Naive thymus-derived CD8-positive, alpha-beta T cell (primary cell): ENCODE results near the gene TRAPPC12. TPM values are rescaled to one million over a fixed set of nuclear protein-coding genes. Genes with fewer than 3 reads are reported as not detected.

Source experiments
- ATAC-seq, 2 donors: fragments of 150-1000 bp; cut with Tn5 transposase in 1 of 2; sonication (Bioruptor Pico), chemical (Tn5 transposase) in 1 of 2; 1 replicate in 1 of 2; 2 replicates in 1 of 2; pipeline ENCODE4 v1.10.0; 2021; ENCODE audit warnings: mild to moderate bottlenecking in 2 of 2, moderate library complexity in 2 of 2
- POLR2A ChIA-PET: fragments of 350-600 bp; sonication (Branson Sonifier 250); formaldehyde crosslinking; loops from one replicate; lab custom pipeline; 2021; ENCODE audit warnings: antibody characterized with exemption; lab: Charles Lee
- DNase-seq, 10 donors: peaks; one replicate each; pipeline versions ENCODE4 v3.0.0 to v3.0.0-alpha.2; 2020 to 2022
- H3K27ac Mint-ChIP-seq, 10 donors: one replicate each; pipeline ENCODE4 v1.8.0; 2020 to 2022; ENCODE audit warnings: mild to moderate bottlenecking in 10 of 10, mixed read lengths in 10 of 10, moderate library complexity in 4 of 10, inconsistent platforms in 1 of 10
- H3K27me3 Mint-ChIP-seq, 5 donors: one replicate each; pipeline ENCODE4 v1.8.0; 2021 to 2022; ENCODE audit warnings: mixed read lengths in 5 of 5
- H3K36me3 Mint-ChIP-seq, 3 donors: one replicate each; pipeline ENCODE4 v1.8.0; 2020 to 2022; ENCODE audit warnings: mixed read lengths in 3 of 3, mild to moderate bottlenecking in 2 of 3, inconsistent platforms in 1 of 3
- H3K4me1 Mint-ChIP-seq, 4 donors: one replicate each; pipeline ENCODE4 v1.8.0; 2021 to 2022; ENCODE audit warnings: mixed read lengths in 4 of 4
- H3K4me3 Mint-ChIP-seq, 10 donors: one replicate each; pipeline ENCODE4 v1.8.0; 2020 to 2022; ENCODE audit warnings: mild to moderate bottlenecking in 10 of 10, mixed read lengths in 10 of 10, moderate library complexity in 6 of 10, inconsistent platforms in 1 of 10
- H3K9me3 Mint-ChIP-seq, 9 donors: one replicate each; pipeline ENCODE4 v1.8.0; 2020 to 2022; ENCODE audit warnings: mixed read lengths in 9 of 9, mild to moderate bottlenecking in 3 of 9, inconsistent platforms in 1 of 9, moderate library complexity in 1 of 9
- polyA plus RNA-seq, 3 donors: library from polyadenylated mRNA; unstranded; fragments of 300-500 nt; fragmentation: Illumina TruSeq; gene quantifications; one replicate each; pipeline ENCODE4 v1.2.3, GENCODE V29; 2021
- total RNA-seq, 8 experiments: library from RNA in 2 of 8; stranded (reverse) in 2 of 8; gene quantifications; one replicate each; pipeline ENCODE4 v1.2.3 and lab custom pipeline; 2021 to 2026

The TRAPPC12 gene
- total and polyA plus RNA-seq, 5 experiments from 2014 or later, result 23.8 to 162 (median 44.0) TPM

GRCh38 chr2:3520591-3520990, 141.1 kb downstream of the TRAPPC12 start:
- Mint-ChIP-seq H3K36me3 (peaks cover 0 to 4% (median 2%) of the 10 kb centered on the region in 3 donors), H3K4me3 (peak overlapping the region; percentile 90 to 98 (median 94)), H3K9me3 (peaks cover 0 to 3% (median 2%) of the 10 kb centered on the region in 9 donors), H3K27me3 (peaks cover 0 to 4% (median 0%) of the 10 kb centered on the region in 5 donors), H3K4me1 (peaks cover 27 to 43% (median 39%) of the 10 kb centered on the region in 4 donors), H3K27ac (peak overlapping the region in 9 of 10 donors; percentile 66 to 99 (median 93))
- ATAC-seq, result no peak
- POLR2A ChIA-PET, result interaction anchor here (1.0 to 4.6 kb wide), 5 partner anchors 38 to 142 kb away, joined by 4 to 81 read pairs (median 6); partner anchors contain the start of genes EIPR1, RNASEH1, RPS7 and TRAPPC12
- DNase-seq, result no peak

- peaks cover 0 to 1% (median 0%) of the 10 kb centered on the region in 9 donors for H3K9me3 Mint-ChIP-seq
- H3K4me1 Mint-ChIP-seq, result peaks cover 21 to 36% (median 31%) of the 10 kb centered on the region in 4 donors
- peaks cover 0 to 4% (median 0%) of the 10 kb centered on the region in 3 donors for H3K36me3 Mint-ChIP-seq
- H3K27me3 Mint-ChIP-seq, result peaks cover 0 to 4% (median 0%) of the 10 kb centered on the region in 5 donors
- ATAC-seq, result no peak
- POLR2A ChIA-PET, result no interaction called here
- H3K27ac Mint-ChIP-seq, result peak overlapping the region in 1 of 10 donors; percentile 54
- no peak for DNase-seq
- no peak overlapping the region for H3K4me3 Mint-ChIP-seq
Observed at GRCh38 chr2:3522961-3523421, 143.5 kb downstream of the TRAPPC12 start.

GRCh38 chr2:3523551-3524041, 144.1 kb downstream of the TRAPPC12 start:
- Mint-ChIP-seq H3K27ac (peak overlapping the region in 1 of 10 donors; percentile 61), H3K4me1 (peaks cover 21 to 32% (median 28%) of the 10 kb centered on the region in 4 donors), H3K36me3 (peaks cover 0 to 4% (median 0%) of the 10 kb centered on the region in 3 donors), H3K4me3 (no peak overlapping the region), H3K27me3 (peaks cover 0 to 4% (median 0%) of the 10 kb centered on the region in 5 donors), H3K9me3 (peaks cover 0 to 1% (median 0%) of the 10 kb centered on the region in 9 donors)
- DNase-seq, result no peak
- POLR2A ChIA-PET, result interaction anchor here (0.6 kb wide), 1 partner anchor 47 kb away, joined by 3 read pairs; no protein-coding TSS in a partner anchor
- ATAC-seq, result no peak

- POLR2A ChIA-PET, result interaction anchor here (0.6 kb wide), 1 partner anchor 53 kb away, joined by 3 read pairs; no protein-coding TSS in a partner anchor
- Mint-ChIP-seq H3K4me3 (no peak overlapping the region), H3K4me1 (peaks cover 3 to 9% (median 4%) of the 10 kb centered on the region in 4 donors), H3K36me3 (peaks cover 0 to 2% (median 0%) of the 10 kb centered on the region in 3 donors), H3K27me3 (no peaks in the 10 kb centered on the region), H3K9me3 (no peaks in the 10 kb centered on the region), H3K27ac (peak overlapping the region in 1 of 10 donors; percentile 60)
- DNase-seq (no peak), ATAC-seq (no peak)
Observed at GRCh38 chr2:3526871-3527270, 147.4 kb downstream of the TRAPPC12 start.

GRCh38 chr2:3527886-3528785, 148.6 kb downstream of the TRAPPC12 start:
- Mint-ChIP-seq H3K4me1 (peaks cover 0 to 3% (median 2%) of the 10 kb centered on the region in 4 donors), H3K27me3 (no peaks in the 10 kb centered on the region), H3K9me3 (no peaks in the 10 kb centered on the region), H3K36me3 (peaks cover 0 to 2% (median 0%) of the 10 kb centered on the region in 3 donors), H3K27ac (no peak overlapping the region), H3K4me3 (peak overlapping the region in 1 of 10 donors; percentile 34)
- peak in 1 of 2 donors; percentile 12 for ATAC-seq
- POLR2A ChIA-PET, result no interaction called here
- no peak for DNase-seq

Other genes starting within 250 kb of the TRAPPC12 start
- gene EIPR1, start 1.9 kb upstream of the TRAPPC12 start, total RNA-seq, result 10 to 100 TPM; 26.8 to 29.2 TPM
- gene EIPR1, start 1.9 kb upstream of the TRAPPC12 start, polyA plus RNA-seq, result 10 to 100 TPM; 38.1 to 42.2 (median 41.3) TPM
- gene ADI1, start 139.8 kb downstream of the TRAPPC12 start, total RNA-seq, result 10 to 100 TPM; 30.1 to 33.2 TPM
- gene ADI1, start 139.8 kb downstream of the TRAPPC12 start, polyA plus RNA-seq, result 10 to 100 TPM; 22.0 to 28.5 (median 25.8) TPM
- 10 to 100 TPM; 24.1 to 34.5 TPM for gene RNASEH1, start 178.6 kb downstream of the TRAPPC12 start, total RNA-seq
- 10 to 100 TPM; 35.4 to 47.0 (median 35.5) TPM for gene RNASEH1, start 178.6 kb downstream of the TRAPPC12 start, polyA plus RNA-seq
- gene RPS7, start 195.6 kb downstream of the TRAPPC12 start, total RNA-seq, result 1,000 to 10,000 TPM; 1,560 to 1,585 TPM
- 1,000 to 10,000 TPM; 1,167 to 1,584 (median 1,521) TPM for gene RPS7, start 195.6 kb downstream of the TRAPPC12 start, polyA plus RNA-seq
- gene COLEC11, start 215.4 kb downstream of the TRAPPC12 start, total RNA-seq, result 1 to 10 TPM; 1.8 to 1.9 TPM
- not detected for gene COLEC11, start 215.4 kb downstream of the TRAPPC12 start, polyA plus RNA-seq